Esophagus muscularis mucosa (tissue), 3 donors: Measurements from ENCODE around the gene SLC30A10.

Experiments
- POLR2A ChIP-seq: fragments of 450-650 bp; IDR thresholded peaks from one replicate; pipeline ENCODE4 v1.6.1; 2017; ENCODE audit warnings: antibody characterized with exemption, moderate library complexity, mild to moderate bottlenecking, low read depth
- TF ChIP-seq, protein P1 (sequence below), 3 experiments: fragments of 200-600 bp in 2 of 3; fragments of 450-650 bp in 1 of 3; sonication (generic) in 2 of 3; IDR thresholded peaks; one replicate each; pipeline ENCODE4 v1.5.1; 2017 to 2019; ENCODE audit warnings: antibody characterized with exemption in 3 of 3, mild to moderate bottlenecking in 2 of 3, moderate library complexity in 1 of 3

DNA sequence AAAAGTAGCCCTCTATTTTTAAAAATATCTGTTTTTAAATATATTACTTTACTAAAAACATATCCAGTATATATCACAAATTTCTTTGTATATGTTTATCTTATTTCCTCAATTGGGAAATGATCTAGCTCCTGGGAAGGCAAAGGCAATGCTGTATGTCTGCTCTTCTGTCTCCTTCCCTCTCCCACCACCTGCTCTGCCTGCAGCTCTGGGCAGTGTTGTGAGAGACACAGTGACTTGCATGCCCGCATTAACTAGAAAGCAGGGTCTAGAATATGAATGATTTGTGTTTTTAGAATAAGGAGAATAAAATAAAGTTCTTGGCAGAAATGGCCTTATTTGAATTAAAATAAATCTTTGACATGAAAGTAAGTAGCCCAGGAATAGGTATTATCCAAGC, 11.1 kb downstream of the SLC30A10 start:
- TF ChIP-seq, protein P1, sequence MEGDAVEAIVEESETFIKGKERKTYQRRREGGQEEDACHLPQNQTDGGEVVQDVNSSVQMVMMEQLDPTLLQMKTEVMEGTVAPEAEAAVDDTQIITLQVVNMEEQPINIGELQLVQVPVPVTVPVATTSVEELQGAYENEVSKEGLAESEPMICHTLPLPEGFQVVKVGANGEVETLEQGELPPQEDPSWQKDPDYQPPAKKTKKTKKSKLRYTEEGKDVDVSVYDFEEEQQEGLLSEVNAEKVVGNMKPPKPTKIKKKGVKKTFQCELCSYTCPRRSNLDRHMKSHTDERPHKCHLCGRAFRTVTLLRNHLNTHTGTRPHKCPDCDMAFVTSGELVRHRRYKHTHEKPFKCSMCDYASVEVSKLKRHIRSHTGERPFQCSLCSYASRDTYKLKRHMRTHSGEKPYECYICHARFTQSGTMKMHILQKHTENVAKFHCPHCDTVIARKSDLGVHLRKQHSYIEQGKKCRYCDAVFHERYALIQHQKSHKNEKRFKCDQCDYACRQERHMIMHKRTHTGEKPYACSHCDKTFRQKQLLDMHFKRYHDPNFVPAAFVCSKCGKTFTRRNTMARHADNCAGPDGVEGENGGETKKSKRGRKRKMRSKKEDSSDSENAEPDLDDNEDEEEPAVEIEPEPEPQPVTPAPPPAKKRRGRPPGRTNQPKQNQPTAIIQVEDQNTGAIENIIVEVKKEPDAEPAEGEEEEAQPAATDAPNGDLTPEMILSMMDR (IDR thresholded peaks at IDR 0.05): no peak
- no peak for TF ChIP-seq POLR2A
